ENCODE data around the gene EVI5. TPM values are rescaled to one million over a fixed set of nuclear protein-coding genes. Genes with fewer than 3 reads are reported as not detected.

EVI5 gene
- total RNA-seq, 4 donors from 2014 or later, result 39.5 to 49.7 (median 48.6) TPM

DNA sequence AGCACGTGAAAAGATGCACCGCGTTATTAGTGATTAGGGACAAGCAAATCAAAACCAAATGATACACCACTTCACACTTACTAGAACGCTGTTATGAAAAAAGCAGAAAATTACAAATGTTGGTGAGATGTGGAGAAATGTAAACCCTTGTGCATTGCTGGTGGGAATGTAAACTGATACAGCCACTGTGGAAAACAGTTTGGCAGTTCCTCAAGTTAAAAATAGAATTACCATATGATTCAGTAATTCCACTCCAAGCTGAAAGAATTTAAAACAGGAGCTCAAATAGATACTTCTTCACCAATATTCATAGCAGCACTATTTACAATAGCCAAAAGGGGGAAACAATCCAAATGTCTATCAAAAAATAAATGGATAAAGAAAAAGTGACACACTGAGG lies 10.3 kb upstream of the EVI5 start:
- TF ChIP-seq POLR2AphosphoS5 (IDR thresholded peaks at IDR 0.05), result no peak
- no peak for TF ChIP-seq POLR2A (IDR thresholded peaks at IDR 0.05)
- TF ChIP-seq EP300 (IDR thresholded peaks at IDR 0.05), result no peak
- TF ChIP-seq, protein P1, sequence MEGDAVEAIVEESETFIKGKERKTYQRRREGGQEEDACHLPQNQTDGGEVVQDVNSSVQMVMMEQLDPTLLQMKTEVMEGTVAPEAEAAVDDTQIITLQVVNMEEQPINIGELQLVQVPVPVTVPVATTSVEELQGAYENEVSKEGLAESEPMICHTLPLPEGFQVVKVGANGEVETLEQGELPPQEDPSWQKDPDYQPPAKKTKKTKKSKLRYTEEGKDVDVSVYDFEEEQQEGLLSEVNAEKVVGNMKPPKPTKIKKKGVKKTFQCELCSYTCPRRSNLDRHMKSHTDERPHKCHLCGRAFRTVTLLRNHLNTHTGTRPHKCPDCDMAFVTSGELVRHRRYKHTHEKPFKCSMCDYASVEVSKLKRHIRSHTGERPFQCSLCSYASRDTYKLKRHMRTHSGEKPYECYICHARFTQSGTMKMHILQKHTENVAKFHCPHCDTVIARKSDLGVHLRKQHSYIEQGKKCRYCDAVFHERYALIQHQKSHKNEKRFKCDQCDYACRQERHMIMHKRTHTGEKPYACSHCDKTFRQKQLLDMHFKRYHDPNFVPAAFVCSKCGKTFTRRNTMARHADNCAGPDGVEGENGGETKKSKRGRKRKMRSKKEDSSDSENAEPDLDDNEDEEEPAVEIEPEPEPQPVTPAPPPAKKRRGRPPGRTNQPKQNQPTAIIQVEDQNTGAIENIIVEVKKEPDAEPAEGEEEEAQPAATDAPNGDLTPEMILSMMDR (IDR thresholded peaks at IDR 0.05), result no peak
- H3K27ac ChIP-seq, result no peak overlapping the region
- no peak for ATAC-seq

DNA sequence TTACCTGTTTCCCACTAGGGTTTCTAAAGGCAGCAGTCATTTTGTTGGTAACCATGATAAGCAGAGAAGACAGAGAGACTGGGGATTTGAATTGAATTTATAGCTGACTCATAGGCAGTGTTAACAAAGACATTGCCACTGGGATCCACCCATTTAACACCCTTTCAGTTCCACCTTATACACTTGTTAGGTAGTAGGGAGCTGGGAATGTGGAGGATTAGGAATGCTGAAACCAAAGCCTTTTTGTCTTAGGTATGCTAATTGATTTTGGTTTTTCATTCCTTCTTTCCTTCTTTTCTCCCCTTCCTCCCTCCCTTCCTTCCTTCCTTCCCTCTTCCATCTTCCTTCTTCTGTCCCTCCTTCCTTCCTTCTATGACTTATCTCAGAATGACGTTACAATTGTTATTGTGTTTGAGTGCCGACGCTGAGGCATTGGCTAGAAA lies 7.5 kb upstream of the EVI5 start:
- Histone ChIP-seq H3K27me3 (no peaks in the 10 kb centered on the region), H3K4me1 (no peaks in the 10 kb centered on the region), H3K9me3 (peaks cover 0 to 5% (median 0%) of the 10 kb centered on the region in 3 donors), H3K36me3 (no peaks in the 10 kb centered on the region), H3K4me3 (no peak overlapping the region), H3K27ac (no peak overlapping the region)
- TF ChIP-seq, protein P1 (IDR thresholded peaks at IDR 0.05), result no peak
- no peak for TF ChIP-seq EP300 (IDR thresholded peaks at IDR 0.05)
- TF ChIP-seq POLR2A (IDR thresholded peaks at IDR 0.05), result no peak
- no peak for TF ChIP-seq POLR2AphosphoS5 (IDR thresholded peaks at IDR 0.05)
- no peak for ATAC-seq
- 27 to 45% methylated on average over 2 to 3 of the region's 3 CpGs for WGBS, 2 donors (ENCODE audit: low coverage in 1 of 2)

More for the DNA sequence above, 10.3 kb upstream of the EVI5 start:
- H3K4me3 ChIP-seq, result no peak overlapping the region
- H3K4me1 ChIP-seq, result no peaks in the 10 kb centered on the region
- H3K36me3 ChIP-seq, result no peaks in the 10 kb centered on the region
- WGBS, 2 donors (ENCODE audit: low coverage in 1 of 2), result 79 to 83% methylated on average over 4 of the region's 4 CpGs
- H3K27me3 ChIP-seq, result no peaks in the 10 kb centered on the region
- peaks cover 0 to 5% (median 0%) of the 10 kb centered on the region in 3 donors for H3K9me3 ChIP-seq

DNA sequence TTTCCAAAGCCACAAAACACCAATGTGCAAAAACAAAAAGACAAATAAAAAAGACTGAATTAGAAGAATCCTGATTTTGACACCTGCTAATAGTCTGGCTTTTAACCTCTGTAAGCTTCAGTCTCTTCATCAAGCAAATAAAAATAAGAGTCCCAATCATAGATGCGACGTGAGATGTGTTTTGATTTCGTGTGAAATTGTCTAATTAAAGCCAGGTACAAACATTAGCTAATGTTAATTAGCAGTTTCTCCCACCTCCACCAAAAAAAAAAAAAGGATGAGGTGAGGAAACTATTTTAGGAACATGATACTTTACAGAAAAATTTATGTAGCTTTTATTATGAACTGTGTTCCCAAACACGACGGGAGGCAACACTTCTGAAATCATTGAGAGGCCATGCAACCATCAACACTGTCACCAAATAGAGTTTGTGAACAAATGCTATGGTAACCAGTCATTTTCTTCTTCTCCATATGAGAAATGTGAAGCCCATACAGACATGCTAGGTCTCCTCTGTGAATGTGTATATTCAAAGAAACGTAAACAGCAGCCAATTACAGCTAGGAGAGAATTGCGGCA lies 6.7 kb upstream of the EVI5 start:
- Histone ChIP-seq H3K4me1 (no peaks in the 10 kb centered on the region), H3K36me3 (no peaks in the 10 kb centered on the region), H3K9me3 (peaks cover 0 to 5% (median 0%) of the 10 kb centered on the region in 3 donors), H3K27me3 (no peaks in the 10 kb centered on the region), H3K27ac (no peak overlapping the region), H3K4me3 (no peak overlapping the region)
- no peak for ATAC-seq
- 47 to 63% methylated on average over 7 of the region's 7 CpGs for WGBS, 2 donors (ENCODE audit: low coverage in 1 of 2)
- TF ChIP-seq POLR2AphosphoS5 (IDR thresholded peaks at IDR 0.05) (no peak), POLR2A (IDR thresholded peaks at IDR 0.05) (no peak), EP300 (IDR thresholded peaks at IDR 0.05) (no peak)
- TF ChIP-seq, protein P1 (IDR thresholded peaks at IDR 0.05), result no peak

DNA sequence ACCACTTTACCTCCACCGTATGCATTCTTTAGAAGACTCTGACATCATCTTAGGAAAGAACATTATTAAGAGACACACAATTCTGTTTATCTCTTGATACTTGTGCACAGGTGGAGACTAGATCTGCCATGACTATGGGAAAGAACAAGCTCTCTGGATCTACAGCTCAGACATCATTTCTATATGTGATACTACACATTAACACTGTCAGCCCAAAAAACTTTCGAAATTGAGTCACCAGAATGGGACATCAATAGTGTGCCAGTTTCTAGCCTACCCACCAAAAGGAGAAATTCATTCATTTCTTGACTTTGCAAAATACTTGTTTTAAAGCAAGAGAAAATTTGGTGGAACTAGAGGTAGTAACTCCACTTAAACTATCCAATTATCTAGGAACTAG lies 6.0 kb upstream of the EVI5 start:
- 85 to 95% methylated on average over 2 of the region's 2 CpGs for WGBS, 2 donors (ENCODE audit: low coverage in 1 of 2)
- Histone ChIP-seq H3K36me3 (no peaks in the 10 kb centered on the region), H3K9me3 (peaks cover 0 to 5% (median 0%) of the 10 kb centered on the region in 3 donors), H3K4me1 (peaks cover 0 to under 1% (median 0%) of the 10 kb centered on the region in 3 donors), H3K27me3 (no peaks in the 10 kb centered on the region), H3K27ac (no peak overlapping the region), H3K4me3 (no peak overlapping the region)
- no peak for ATAC-seq
- TF ChIP-seq POLR2A (IDR thresholded peaks at IDR 0.05) (no peak), EP300 (IDR thresholded peaks at IDR 0.05) (no peak), POLR2AphosphoS5 (IDR thresholded peaks at IDR 0.05) (no peak)
- TF ChIP-seq, protein P1 (IDR thresholded peaks at IDR 0.05), result no peak

DNA sequence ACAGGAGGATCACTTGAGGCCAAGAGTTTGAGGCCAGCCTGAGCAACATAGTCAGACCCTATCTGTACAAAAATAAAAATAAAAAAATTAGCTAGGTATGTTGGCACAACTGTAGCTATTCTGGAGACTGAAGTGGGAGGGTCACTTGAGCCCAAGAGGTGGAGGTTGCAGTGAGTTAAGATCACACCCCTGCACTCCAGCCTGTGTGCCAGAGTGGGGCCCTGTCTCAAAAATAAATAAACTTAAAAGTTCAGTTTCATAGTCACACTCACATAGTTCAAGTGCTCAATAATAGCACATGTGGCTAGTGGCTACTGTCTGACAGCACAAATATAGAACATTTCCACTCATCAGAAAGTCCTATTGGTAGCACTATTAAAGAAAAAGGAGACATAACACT lies 5.2 kb upstream of the EVI5 start:
- no peak for ATAC-seq
- TF ChIP-seq, protein P1 (IDR thresholded peaks at IDR 0.05), result no peak
- no peak for TF ChIP-seq EP300 (IDR thresholded peaks at IDR 0.05)
- TF ChIP-seq POLR2A (IDR thresholded peaks at IDR 0.05), result no peak
- TF ChIP-seq POLR2AphosphoS5 (IDR thresholded peaks at IDR 0.05), result no peak
- H3K27ac ChIP-seq, result no peak overlapping the region
- H3K9me3 ChIP-seq, result peaks cover 0 to 5% (median 0%) of the 10 kb centered on the region in 3 donors
- H3K4me1 ChIP-seq, result peaks cover 0 to 9% (median 0%) of the 10 kb centered on the region in 3 donors
- no peak overlapping the region for H3K4me3 ChIP-seq
- H3K27me3 ChIP-seq, result no peaks in the 10 kb centered on the region
- no peaks in the 10 kb centered on the region for H3K36me3 ChIP-seq

Measured in gastroesophageal sphincter (tissue), 4 donors.